ENCODE measurements around the gene SFT2D3. TPM values are rescaled to one million over a fixed set of nuclear protein-coding genes. Genes with fewer than 3 reads are reported as not detected.

The SFT2D3 gene
- total RNA-seq, 2 donors from 2014 or later = 11.2 to 11.9 TPM

GRCh38 chr2:127670055-127670956 is 31.0 kb upstream of the SFT2D3 start:
- H3K4me1 ChIP-seq = peaks cover 5% of the 10 kb centered on the region
- 68% methylated on average over 9 to 10 of the region's 10 CpGs for WGBS, 2 donors
- intact Hi-C loops (cut with DNase I) = no loop called here
- no peak overlapping the region for H3K27ac ChIP-seq
- ATAC-seq (no peak), DNase-seq (no peak)
- H3K36me3 ChIP-seq (replicated peaks in 1 of 2; ENCODE audit: insufficient read depth in 1 of 2, low read depth in 2 of 2) = no peaks in the 10 kb centered on the region
- no peak overlapping the region for H3K4me3 ChIP-seq
- no peaks in the 10 kb centered on the region for H3K27me3 ChIP-seq
- H3K9me3 ChIP-seq = no peaks in the 10 kb centered on the region
- no peak for TF ChIP-seq POLR2A (IDR thresholded peaks at IDR 0.05)
- TF ChIP-seq CTCF (IDR thresholded peaks at IDR 0.05) = no peak

GRCh38 chr2:127670957-127671290 is 30.4 kb upstream of the SFT2D3 start:
- Histone ChIP-seq H3K36me3 (replicated peaks in 1 of 2; ENCODE audit: insufficient read depth in 1 of 2, low read depth in 2 of 2) (no peaks in the 10 kb centered on the region), H3K4me3 (no peak overlapping the region), H3K27ac (no peak overlapping the region), H3K9me3 (no peaks in the 10 kb centered on the region), H3K27me3 (peaks cover 0 to 5% of the 10 kb centered on the region in 2 donors), H3K4me1 (peaks cover 10% of the 10 kb centered on the region)
- intact Hi-C loops (cut with DNase I) = no loop called here
- DNase-seq (no peak), ATAC-seq (no peak)
- TF ChIP-seq POLR2A (IDR thresholded peaks at IDR 0.05) (no peak), CTCF (IDR thresholded peaks at IDR 0.05) (no peak)
- WGBS, 2 donors = 70 to 76% methylated on average over 5 of the region's 5 CpGs

- ATAC-seq = no peak
- Histone ChIP-seq H3K9me3 (no peaks in the 10 kb centered on the region), H3K36me3 (replicated peaks in 1 of 2; ENCODE audit: insufficient read depth in 1 of 2, low read depth in 2 of 2) (no peaks in the 10 kb centered on the region), H3K27me3 (peaks cover 0 to 6% of the 10 kb centered on the region in 2 donors), H3K4me1 (peaks cover 13% of the 10 kb centered on the region), H3K4me3 (no peak overlapping the region), H3K27ac (no peak overlapping the region)
- TF ChIP-seq POLR2A (IDR thresholded peaks at IDR 0.05) = no peak
- intact Hi-C loops (cut with DNase I) = no loop called here
- 66 to 69% methylated on average over 8 to 14 of the region's 14 CpGs for WGBS, 2 donors
- DNase-seq = peak in 1 of 4 donors; percentile 0
Observed at GRCh38 chr2:127671557-127672302, 29.6 kb upstream of the SFT2D3 start.

GRCh38 chr2:127672341-127673224 is 28.7 kb upstream of the SFT2D3 start:
- ATAC-seq (no peak), DNase-seq (peak in 1 of 4 donors; percentile 1)
- no peaks in the 10 kb centered on the region for H3K9me3 ChIP-seq
- H3K36me3 ChIP-seq (replicated peaks in 1 of 2; ENCODE audit: insufficient read depth in 1 of 2, low read depth in 2 of 2) = no peaks in the 10 kb centered on the region
- H3K27me3 ChIP-seq = peaks cover 0 to 6% of the 10 kb centered on the region in 2 donors
- intact Hi-C loops (cut with DNase I) = no loop called here
- no peak for TF ChIP-seq CTCF (IDR thresholded peaks at IDR 0.05)
- no peak for TF ChIP-seq POLR2A (IDR thresholded peaks at IDR 0.05)
- H3K4me1 ChIP-seq = peaks cover 13% of the 10 kb centered on the region
- H3K4me3 ChIP-seq = no peak overlapping the region
- 68 to 76% methylated on average over 20 of the region's 20 CpGs for WGBS, 2 donors
- peak overlapping the region in 1 of 4 donors; percentile 19 for H3K27ac ChIP-seq

Data from body of pancreas (tissue), 4 donors.